SKM-1 treated with dmso at 0.1 percent for 144 hours (cell line): ENCODE results near the gene ZNF142.

Experiments
- DNase-seq: peaks from one replicate; lab custom pipeline; 2025; ENCODE audit not compliant: unreplicated experiment; lab: John Stamatoyannopoulos, UW

Gene ZNF142

GRCh38 chr2:218648088-218648786 lies 11.2 kb downstream of the ZNF142 start:
- DNase-seq = peak; percentile 39

- no peak for DNase-seq
Measured at GRCh38 chr2:218645126-218645525, 14.3 kb downstream of the ZNF142 start.

GRCh38 chr2:218644721-218645120 lies 14.7 kb downstream of the ZNF142 start:
- DNase-seq = no peak

- no peak for DNase-seq
Measured at GRCh38 chr2:218643751-218644310, 15.6 kb downstream of the ZNF142 start.

- DNase-seq = no peak
Measured at GRCh38 chr2:218642786-218643185, 16.6 kb downstream of the ZNF142 start.

GRCh38 chr2:218642121-218642656 lies 17.2 kb downstream of the ZNF142 start:
- DNase-seq = no peak

GRCh38 chr2:218638372-218638771 lies 21.1 kb downstream of the ZNF142 start:
- no peak for DNase-seq

- no peak for DNase-seq
Measured at GRCh38 chr2:218635719-218636118, 23.7 kb downstream of the ZNF142 start.

GRCh38 chr2:218631837-218632236 lies 27.6 kb downstream of the ZNF142 start:
- no peak for DNase-seq

- DNase-seq = no peak
Measured at GRCh38 chr2:218627939-218628338, 31.5 kb downstream of the ZNF142 start.

- no peak for DNase-seq
Measured at GRCh38 chr2:218626369-218626768, 33.1 kb downstream of the ZNF142 start.

- no peak for DNase-seq
Measured at GRCh38 chr2:218623366-218623705, 36.1 kb downstream of the ZNF142 start.

- DNase-seq = no peak
Measured at GRCh38 chr2:218622606-218623365, 36.6 kb downstream of the ZNF142 start.

- no peak for DNase-seq
Measured at GRCh38 chr2:218621007-218621406, 38.4 kb downstream of the ZNF142 start.

- no peak for DNase-seq
Measured at GRCh38 chr2:218618102-218618860, 41.1 kb downstream of the ZNF142 start.

- DNase-seq = no peak
Measured at GRCh38 chr2:218615868-218616315, 43.5 kb downstream of the ZNF142 start.

GRCh38 chr2:218607436-218608115 lies 51.8 kb downstream of the ZNF142 start, which contains the start of gene PLCD4:
Gene PLCD4 (plus strand): TSS chr2:218607899. CDS start chr2:218615740, 7,841 bp downstream.
- no peak for DNase-seq

GRCh38 chr2:218605432-218605831 lies 54.0 kb downstream of the ZNF142 start:
- DNase-seq = no peak
